HCT116 (cell line): ENCODE measurements around the gene FTCD. TPM values are rescaled to one million over a fixed set of nuclear protein-coding genes. Genes with fewer than 3 reads are reported as not detected.
"Not testable (repeated sequence)": the region's sequence is repeated elsewhere in the genome, so short reads cannot be mapped to it uniquely, and the experiment has no call there.

Experiments used
- ATAC-seq: fragments of 200-7000 bp; cut with Tn5 transposase; 2 replicates; pipeline ENCODE4 v1.9.1; 2020; ENCODE audit warnings: mild to moderate bottlenecking, moderate library complexity
- BruUV-seq: library from RNA; stranded (reverse); fragments of 400-500 nt; replicated peaks from 2 replicates; lab custom pipeline; 2021; lab: Mats Ljungman, UMichigan
- CTCF ChIA-PET: fragments of 300-600 bp; sonication (Branson Sonifier 250); formaldehyde crosslinking; loops from one replicate; lab custom pipeline; 2021; ENCODE audit warnings: antibody characterized with exemption; lab: Charles Lee
- POLR2A ChIA-PET: fragments of 300-600, 350-600 bp; sonication (Branson Sonifier 250); formaldehyde crosslinking; loops from one replicate; lab custom pipeline; 2021; ENCODE audit warnings: antibody characterized with exemption; lab: Charles Lee
- RAD21 ChIA-PET, 2 experiments: fragments of 300-600 bp; sonication (Branson Sonifier 250); formaldehyde crosslinking; loops; one replicate each; lab custom pipeline; 2023; ENCODE audit warnings: low total read pairs in 2 of 2; ENCODE audit not compliant: uncharacterized antibody in 2 of 2, unreplicated experiment in 2 of 2, low non-redundant PET in 1 of 2; lab: Charles Lee
- DNase-seq: peaks from one replicate; pipeline ENCODE4 v3.0.0-alpha.2; 2010; ENCODE audit warnings: low read depth, low spot score
- H2AFZ ChIP-seq: fragments of 200-600 bp; shearing (Covaris generic), sonication (generic); 2 replicates; pipeline ENCODE4 v1.6.1; 2017; ENCODE audit warnings: low read depth, mixed run types, mixed read lengths, antibody characterized with exemption, low read length; ENCODE audit not compliant: poor library complexity, severe bottlenecking
- H3K27ac ChIP-seq: 2 replicates; pipeline ENCODE4 v1.5.1; 2012; ENCODE audit warnings: low read depth, low read length
- H3K27me3 ChIP-seq: fragments of 200-600 bp; sonication (generic); 2 replicates; pipeline ENCODE4 v1.6.1; 2016; ENCODE audit warnings: mixed run types, low read length, mixed read lengths; ENCODE audit not compliant: insufficient read depth
- H3K36me3 ChIP-seq, 2 experiments: fragments of 200-500 bp in 1 of 2; fragments of 200-600 bp in 1 of 2; sonication (Bioruptor generic) in 1 of 2; sonication (generic) in 1 of 2; 2 replicates each; pipeline versions ENCODE4 v1.5.1 to v1.6.1; 2014 to 2016; ENCODE audit warnings: low read length in 2 of 2, inconsistent platforms in 1 of 2, mixed read lengths in 1 of 2, mixed run types in 1 of 2; ENCODE audit not compliant: insufficient read depth in 2 of 2, control insufficient read depth in 1 of 2
- H3K4me1 ChIP-seq, 2 experiments: fragments of 200-600 bp in 1 of 2; sonication (generic) in 1 of 2; 2 replicates each; pipeline versions ENCODE4 v1.5.1 to v1.6.1; 2012 to 2017; ENCODE audit warnings: low read length in 2 of 2, inconsistent platforms in 1 of 2, mild to moderate bottlenecking in 1 of 2, mixed read lengths in 1 of 2, mixed run types in 1 of 2, moderate library complexity in 1 of 2; ENCODE audit not compliant: insufficient read depth in 2 of 2, control insufficient read depth in 1 of 2
- H3K4me2 ChIP-seq: fragments of 200-600 bp; sonication (generic); 2 replicates; pipeline ENCODE4 v1.6.1; 2017; ENCODE audit warnings: mixed run types, low read length, mixed read lengths
- H3K4me3 ChIP-seq, 2 experiments: fragments of 200-600 bp in 1 of 2; sonication (generic) in 1 of 2; replicated peaks in 1 of 2; 2 replicates each; pipeline ENCODE4 v1.5.1; 2011 to 2016; ENCODE audit warnings: low read length in 2 of 2, control low read depth in 1 of 2, low read depth in 1 of 2, mild to moderate bottlenecking in 1 of 2, mixed read lengths in 1 of 2, mixed run types in 1 of 2
- H3K79me2 ChIP-seq: fragments of 200-600 bp; sonication (generic); 2 replicates; pipeline ENCODE4 v1.6.1; 2017; ENCODE audit warnings: mild to moderate bottlenecking, mixed run types, low read length, moderate library complexity, mixed read lengths; ENCODE audit not compliant: insufficient read depth
- H3K9ac ChIP-seq: fragments of 200-600 bp; sonication (generic); 2 replicates; pipeline ENCODE4 v1.6.1; 2016; ENCODE audit warnings: low read length, mixed read lengths
- H3K9me2 ChIP-seq: fragments of 200-600 bp; sonication (generic), shearing (Covaris generic); 2 replicates; pipeline ENCODE4 v1.6.1; 2017; ENCODE audit warnings: mixed run types, mild to moderate bottlenecking, moderate library complexity; ENCODE audit not compliant: insufficient read depth
- H3K9me3 ChIP-seq, 2 experiments: fragments of 200-500 bp in 1 of 2; fragments of 200-600 bp in 1 of 2; sonication (Bioruptor generic) in 1 of 2; sonication (generic) in 1 of 2; 2 replicates each; pipeline ENCODE4 v1.6.1; 2014 to 2017; ENCODE audit warnings: low read length in 2 of 2, mixed read lengths in 2 of 2, inconsistent platforms in 1 of 2, low read depth in 1 of 2, mild to moderate bottlenecking in 1 of 2, mixed run types in 1 of 2, moderate library complexity in 1 of 2; ENCODE audit not compliant: control insufficient read depth in 1 of 2, insufficient read depth in 1 of 2
- H4K20me1 ChIP-seq: fragments of 200-600 bp; sonication (generic), shearing (Covaris generic); 2 replicates; pipeline ENCODE4 v1.6.1; 2017; ENCODE audit warnings: mixed run types, mild to moderate bottlenecking, moderate library complexity; ENCODE audit not compliant: insufficient read depth
- CBX3 ChIP-seq: IDR thresholded peaks from 2 replicates; pipeline ENCODE4 v1.6.1; 2012; ENCODE audit warnings: low read depth
- CEBPB ChIP-seq: IDR thresholded peaks from 2 replicates; pipeline ENCODE4 v1.6.1; 2012; ENCODE audit warnings: low read depth
- EZH2 ChIP-seq: fragments of 200-600 bp; sonication (generic); IDR thresholded peaks from 2 replicates; pipeline ENCODE4 v1.6.1; 2017; ENCODE audit warnings: antibody characterized with exemption, mixed run types
- EZH2phosphoT487 ChIP-seq: fragments of 200-600 bp; IDR thresholded peaks from 2 replicates; pipeline ENCODE4 v1.6.1; 2018; ENCODE audit warnings: antibody characterized with exemption, borderline replicate concordance
- FOSL1 ChIP-seq: IDR thresholded peaks from 2 replicates; pipeline ENCODE4 v1.6.1; 2012; ENCODE audit warnings: low read depth
- JUND ChIP-seq: IDR thresholded peaks from 2 replicates; pipeline ENCODE4 v1.6.1; 2012
- POLR2A ChIP-seq: IDR thresholded peaks from 2 replicates; pipeline ENCODE4 v1.7.0; 2011; ENCODE audit warnings: borderline replicate concordance; ENCODE audit not compliant: insufficient read depth, insufficient read length; ENCODE audit errors: extremely low read depth
- POLR2AphosphoS5 ChIP-seq: IDR thresholded peaks from 2 replicates; pipeline ENCODE4 v1.6.1; 2011; ENCODE audit warnings: mild to moderate bottlenecking, low read depth, low read length, moderate library complexity
- RAD21 ChIP-seq: IDR thresholded peaks from 2 replicates; pipeline ENCODE4 v1.6.1; 2012; ENCODE audit warnings: low read depth, mild to moderate bottlenecking
- SIN3A ChIP-seq: IDR thresholded peaks from 2 replicates; pipeline ENCODE4 v1.6.1; 2012; ENCODE audit warnings: low read depth
- SP1 ChIP-seq: IDR thresholded peaks from 2 replicates; pipeline ENCODE4 v1.6.1; 2012; ENCODE audit warnings: low read depth
- SRF ChIP-seq: IDR thresholded peaks from 2 replicates; pipeline ENCODE4 v1.6.1; 2012; ENCODE audit warnings: low read depth
- TCF7L2 ChIP-seq: IDR thresholded peaks from 2 replicates; pipeline ENCODE4 v1.7.0; 2011; ENCODE audit warnings: borderline replicate concordance, inconsistent platforms; ENCODE audit not compliant: insufficient read depth, insufficient read length; ENCODE audit errors: extremely low read depth
- YY1 ChIP-seq: IDR thresholded peaks from 2 replicates; pipeline ENCODE4 v1.6.1; 2011; ENCODE audit warnings: low read length, low read depth, moderate library complexity, mild to moderate bottlenecking; ENCODE audit not compliant: insufficient replicate concordance; ENCODE audit errors: extremely low read depth
- ZBTB33 ChIP-seq: IDR thresholded peaks from 2 replicates; pipeline ENCODE4 v1.6.1; 2011; ENCODE audit warnings: mild to moderate bottlenecking, low read length, moderate library complexity; ENCODE audit not compliant: insufficient replicate concordance; ENCODE audit errors: extremely low read depth
- intact Hi-C: fragments of 100-400 bp; cut with micrococcal nuclease; formaldehyde crosslinking; loops from 2 replicates; pipeline ENCODE4 v1.10.0; 2022
- total RNA-seq: library from RNA; stranded (reverse); gene quantifications from one replicate; pipeline ENCODE4 v1.2.1, GENCODE V29; 2021; ENCODE audit not compliant: unreplicated experiment
- TF ChIP-seq, protein P1 (sequence below), 3 experiments: fragments of 200-600 bp in 1 of 3; sonication (generic) in 1 of 3; IDR thresholded peaks in 2 of 3; conservative IDR thresholded peaks in 1 of 3; 2 replicates each; pipeline ENCODE4 v1.5.1; 2012 to 2017; ENCODE audit warnings: low read depth in 2 of 3, low read length in 2 of 3, antibody characterized with exemption in 1 of 3, borderline replicate concordance in 1 of 3, control low read depth in 1 of 3, mild to moderate bottlenecking in 1 of 3, mixed read lengths in 1 of 3, mixed run types in 1 of 3, moderate library complexity in 1 of 3; ENCODE audit not compliant: insufficient read depth in 1 of 3

The FTCD gene
- total RNA-seq, 1 experiment from 2014 or later = 2.5 TPM

DNA sequence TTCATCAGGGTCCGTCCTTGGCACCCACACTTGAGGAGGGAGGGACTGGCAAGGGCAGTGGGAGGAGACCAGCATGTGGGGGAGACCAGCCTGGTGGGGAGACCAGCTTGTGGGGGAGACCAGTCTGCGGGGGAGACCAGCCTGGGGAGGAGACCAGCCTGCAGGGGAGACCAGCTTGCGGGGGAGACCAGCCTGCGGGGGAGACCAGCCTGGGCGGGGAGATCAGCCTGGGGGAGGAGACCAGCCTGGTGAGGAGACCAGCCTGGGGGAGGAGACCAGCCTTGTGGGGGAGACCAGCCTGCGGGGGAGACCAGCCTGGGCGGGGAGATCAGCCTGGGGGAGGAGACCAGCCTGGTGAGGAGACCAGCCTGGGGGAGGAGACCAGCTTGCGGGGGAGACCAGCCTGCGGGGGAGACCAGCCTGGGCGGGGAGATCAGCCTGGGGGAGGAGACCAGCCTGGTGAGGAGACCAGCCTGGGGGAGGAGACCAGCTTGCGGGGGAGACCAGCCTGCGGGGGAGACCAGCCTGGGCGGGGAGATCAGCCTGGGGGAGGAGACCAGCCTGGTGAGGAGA is 28.0 kb upstream of the FTCD start:
- ATAC-seq, H3K9me2 ChIP-seq, RAD21 ChIA-PET, CTCF ChIA-PET, intact Hi-C loops, H3K27ac ChIP-seq, H4K20me1 ChIP-seq, H3K4me1 ChIP-seq, POLR2A ChIA-PET, H3K9ac ChIP-seq, H3K79me2 ChIP-seq, H3K4me2 ChIP-seq, H2AFZ ChIP-seq, BruUV-seq, DNase-seq, H3K27me3 ChIP-seq, H3K9me3 ChIP-seq, H3K36me3 ChIP-seq, H3K4me3 ChIP-seq: not testable (repeated sequence)

DNA sequence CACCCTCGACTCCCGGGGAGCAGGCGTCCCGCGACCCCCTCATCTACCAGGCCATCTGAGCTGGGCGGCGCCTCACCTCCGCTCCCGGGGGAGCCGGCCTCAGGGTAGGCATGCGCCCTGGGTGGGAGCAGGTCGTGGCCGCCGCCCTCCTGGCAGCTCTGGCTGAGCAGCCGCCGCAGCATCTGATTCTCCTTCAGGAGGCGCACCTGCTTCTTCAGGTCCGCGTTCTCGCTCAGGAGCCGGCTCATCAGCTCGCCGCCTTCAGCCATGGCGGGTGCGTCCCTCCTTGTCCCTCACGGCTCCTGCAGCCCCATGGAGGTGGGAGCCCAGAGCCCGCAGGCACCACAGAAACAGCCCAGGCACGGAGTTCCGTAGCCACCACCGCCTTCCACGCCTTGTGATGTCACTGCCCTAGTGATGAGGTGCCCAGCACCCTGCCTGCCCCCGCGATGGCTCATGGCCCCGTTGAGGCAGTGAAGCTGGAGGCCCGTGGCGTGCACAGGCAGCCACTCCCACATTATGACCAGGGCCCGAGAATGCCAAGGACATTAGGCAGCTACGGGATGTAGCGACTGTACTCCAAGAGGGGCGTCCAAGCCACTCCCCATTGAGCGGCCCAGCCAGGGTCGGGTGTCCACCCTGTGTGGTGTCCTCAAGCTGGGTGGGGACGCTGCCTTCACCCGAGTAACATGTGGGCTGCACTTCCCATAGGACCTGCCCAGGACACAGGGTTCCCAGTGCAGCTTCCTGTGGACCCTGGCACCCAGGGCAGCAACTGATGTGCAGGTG is 27.4 kb upstream of the FTCD start:
- no peak overlapping the region for H2AFZ ChIP-seq
- no TSS peak for BruUV-seq
- H3K9me3 ChIP-seq = no peaks in the 10 kb centered on the region
- no peak overlapping the region for H3K27ac ChIP-seq
- H3K79me2 ChIP-seq = no peaks in the 10 kb centered on the region
- H3K36me3 ChIP-seq = no peaks in the 10 kb centered on the region
- POLR2A ChIA-PET = no interaction called here
- CTCF ChIA-PET = no interaction called here
- DNase-seq (no peak), ATAC-seq (no peak)
- H3K4me3 ChIP-seq = no peak overlapping the region
- no peaks in the 10 kb centered on the region for H3K9me2 ChIP-seq
- RAD21 ChIA-PET = no interaction called here
- H3K4me1 ChIP-seq = peaks cover 0 to under 1% of the 10 kb centered on the region in 2 experiments; a peak in 2 of 4 replicates
- no peaks in the 10 kb centered on the region for H4K20me1 ChIP-seq
- H3K9ac ChIP-seq = no peak overlapping the region
- no peaks in the 10 kb centered on the region for H3K27me3 ChIP-seq
- intact Hi-C loops = no loop called here
- no peak overlapping the region for H3K4me2 ChIP-seq
- TF ChIP-seq TCF7L2 (no peak), CBX3 (no peak), POLR2A (no peak), YY1 (no peak), CEBPB (no peak), RAD21 (no peak), SP1 (no peak), SRF (no peak), EZH2 (no peak), SIN3A (no peak), POLR2AphosphoS5 (no peak), EZH2phosphoT487 (no peak), JUND (no peak), ZBTB33 (no peak), FOSL1 (no peak)
- TF ChIP-seq, protein P1, sequence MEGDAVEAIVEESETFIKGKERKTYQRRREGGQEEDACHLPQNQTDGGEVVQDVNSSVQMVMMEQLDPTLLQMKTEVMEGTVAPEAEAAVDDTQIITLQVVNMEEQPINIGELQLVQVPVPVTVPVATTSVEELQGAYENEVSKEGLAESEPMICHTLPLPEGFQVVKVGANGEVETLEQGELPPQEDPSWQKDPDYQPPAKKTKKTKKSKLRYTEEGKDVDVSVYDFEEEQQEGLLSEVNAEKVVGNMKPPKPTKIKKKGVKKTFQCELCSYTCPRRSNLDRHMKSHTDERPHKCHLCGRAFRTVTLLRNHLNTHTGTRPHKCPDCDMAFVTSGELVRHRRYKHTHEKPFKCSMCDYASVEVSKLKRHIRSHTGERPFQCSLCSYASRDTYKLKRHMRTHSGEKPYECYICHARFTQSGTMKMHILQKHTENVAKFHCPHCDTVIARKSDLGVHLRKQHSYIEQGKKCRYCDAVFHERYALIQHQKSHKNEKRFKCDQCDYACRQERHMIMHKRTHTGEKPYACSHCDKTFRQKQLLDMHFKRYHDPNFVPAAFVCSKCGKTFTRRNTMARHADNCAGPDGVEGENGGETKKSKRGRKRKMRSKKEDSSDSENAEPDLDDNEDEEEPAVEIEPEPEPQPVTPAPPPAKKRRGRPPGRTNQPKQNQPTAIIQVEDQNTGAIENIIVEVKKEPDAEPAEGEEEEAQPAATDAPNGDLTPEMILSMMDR (IDR thresholded peaks at IDR 0.05 in 2 of 3, conservative IDR thresholded peaks at IDR 0.05 in 1 of 3; ENCODE audit: borderline replicate concordance in 1 of 3, insufficient read depth in 1 of 3, low read depth in 2 of 3, low read length in 2 of 3) = no peak
